ENCODE results near the gene PCED1A.

GRCh38 chr20:2872459-2873009, 32.1 kb upstream of the PCED1A start:
- TF ChIP-seq POLR2AphosphoS5 (IDR thresholded peaks at IDR 0.05; ENCODE audit: low read depth, low read length) (no peak), POLR2A (IDR thresholded peaks at IDR 0.05; ENCODE audit: low read depth, low read length) (no peak), TAF1 (IDR thresholded peaks at IDR 0.05; ENCODE audit: borderline replicate concordance, low read depth, low read length) (no peak)
